GM23338 (cell line): ENCODE results near the gene ATG2B.

Experiments
- CREB1 ChIP-seq: fragments of 250-450 bp; sonication (Bioruptor Pico); IDR thresholded peaks from 2 replicates; pipeline ENCODE4 v1.5.0; 2020; ENCODE audit warnings: low read depth, mild to moderate bottlenecking, moderate library complexity
- CTCF ChIP-seq, 2 experiments: fragments of 200-600 bp in 1 of 2; sonication (generic) in 1 of 2; conservative IDR thresholded peaks; 2 replicates each; pipeline versions ENCODE4 v1.5.1 to v1.6.1; 2016 to 2017; ENCODE audit warnings: antibody characterized with exemption in 2 of 2, low read depth in 2 of 2, mild to moderate bottlenecking in 2 of 2, moderate library complexity in 1 of 2
- EZH2 ChIP-seq: fragments of 200-600 bp; sonication (generic); IDR thresholded peaks from one replicate; pipeline ENCODE4 v1.8.0; 2017; ENCODE audit warnings: antibody characterized with exemption, mild to moderate bottlenecking, low read depth; ENCODE audit not compliant: unreplicated experiment
- EZH2phosphoT487 ChIP-seq: fragments of 200-600 bp; sonication (generic); IDR thresholded peaks from one replicate; pipeline ENCODE4 v1.8.1; 2018; ENCODE audit warnings: antibody characterized with exemption; ENCODE audit not compliant: unreplicated experiment
- JUNB ChIP-seq: IDR thresholded peaks from one replicate; pipeline ENCODE4 v1.6.1; 2016; ENCODE audit warnings: antibody characterized with exemption; ENCODE audit not compliant: unreplicated experiment
- POLR2AphosphoS5 ChIP-seq: IDR thresholded peaks from 2 replicates; pipeline ENCODE4 v1.6.1; 2016; ENCODE audit warnings: antibody characterized with exemption, low read depth
- REST ChIP-seq: IDR thresholded peaks from one replicate; pipeline ENCODE4 v1.6.1; 2018; ENCODE audit warnings: antibody characterized with exemption; ENCODE audit not compliant: unreplicated experiment
- ZNF331 ChIP-seq: fragments of 250-450 bp; sonication (Bioruptor Pico); IDR thresholded peaks from 2 replicates; pipeline ENCODE4 v1.5.0; 2020; ENCODE audit warnings: low read depth, mild to moderate bottlenecking, moderate library complexity

DNA sequence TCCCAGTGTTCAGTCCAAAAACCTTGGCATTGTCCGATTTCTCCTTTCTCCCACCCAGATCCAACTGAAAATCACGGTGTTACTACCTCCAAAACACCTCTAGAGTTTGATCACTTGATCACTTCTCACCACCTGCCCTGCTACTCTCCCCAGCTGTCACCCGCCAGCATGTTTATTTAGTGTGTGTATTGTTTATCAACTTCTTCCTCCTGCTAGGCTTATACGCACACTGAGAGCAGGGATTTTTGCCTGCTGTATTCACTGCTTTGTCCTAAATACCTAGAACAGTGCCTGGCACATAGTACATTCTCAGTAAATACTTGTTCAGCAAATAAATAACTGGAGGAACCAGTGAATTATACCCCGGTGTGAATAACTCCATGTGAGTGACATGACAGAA lies 102.1 kb downstream of the ATG2B start:
- no peak for TF ChIP-seq REST
- TF ChIP-seq CTCF (conservative IDR thresholded peaks at IDR 0.05; ENCODE audit: low read depth in 2 of 2) = no peak
- no peak for TF ChIP-seq EZH2phosphoT487
- no peak for TF ChIP-seq EZH2
- no peak for TF ChIP-seq ZNF331 (CRISPR knock-in tag)
- no peak for TF ChIP-seq POLR2AphosphoS5
- no peak for TF ChIP-seq JUNB
- TF ChIP-seq CREB1 = no peak
